ENCODE measurements around the gene POTEE.
"Not testable (repeated sequence)": the region's sequence is repeated elsewhere in the genome, so short reads cannot be mapped to it uniquely, and the experiment has no call there.

The POTEE gene

DNA sequence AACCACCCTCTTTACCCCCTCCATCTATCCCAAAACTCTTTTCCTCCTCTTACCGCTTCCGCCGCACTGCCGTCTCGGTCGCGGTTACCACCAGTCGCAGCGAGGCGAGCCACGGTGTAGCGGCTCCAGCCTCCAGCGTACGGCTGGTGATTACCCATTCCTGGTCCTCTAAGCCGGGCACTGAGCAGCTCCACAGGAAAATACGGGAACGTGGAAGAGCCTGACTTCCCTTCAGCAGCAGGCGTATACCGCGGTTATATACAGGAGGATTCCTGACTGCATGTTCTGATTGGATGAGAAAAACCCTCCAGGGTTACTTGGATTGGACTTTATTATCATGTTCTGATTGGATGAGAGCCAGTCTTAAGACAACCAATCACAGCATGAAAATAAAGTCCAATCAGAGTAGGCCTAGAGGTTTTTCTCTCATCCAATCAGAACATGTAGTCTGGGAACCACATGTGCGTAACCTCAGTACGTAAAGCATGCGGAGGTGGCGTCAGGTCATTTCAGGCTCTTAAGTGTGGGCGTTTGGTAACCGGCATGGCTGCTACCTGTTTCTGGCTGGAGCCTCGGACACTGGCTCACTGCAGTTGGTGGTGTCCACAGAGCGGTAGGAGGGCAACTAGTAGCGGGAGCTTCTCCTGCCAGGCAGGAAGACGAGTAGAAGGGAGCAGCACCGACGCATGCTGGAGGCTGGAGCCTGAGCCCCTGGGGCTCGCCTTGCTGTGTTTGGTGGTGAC is at the start of gene POTEE:
Gene POTEE (plus strand): TSS at position 507 of the 743 bp plus-strand sequence. CDS start 8,867 bp downstream, outside the sequence.
- not testable (repeated sequence) for DNase-seq (ENCODE audit: low read depth in 4 of 4, low spot score in 1 of 4)

DNA sequence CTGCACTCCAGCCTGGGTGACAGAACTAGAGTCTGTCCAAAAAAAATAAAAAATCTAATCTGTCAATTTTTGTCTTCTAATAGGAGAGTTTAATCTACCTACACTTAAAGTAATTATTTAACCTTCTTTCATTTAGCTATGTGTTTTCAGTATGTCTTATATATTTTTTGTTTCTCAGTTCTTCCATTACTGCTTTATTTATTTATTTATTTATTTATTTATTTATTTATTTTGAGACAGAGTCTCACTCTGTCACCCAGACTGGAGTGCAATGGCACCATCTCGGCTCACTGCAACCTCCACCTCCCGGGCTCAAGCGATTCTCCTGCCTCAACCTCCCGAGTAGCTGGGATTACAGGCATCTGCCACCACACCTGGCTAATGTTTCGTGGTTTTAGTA is 43.8 kb upstream of the POTEE start:
- not testable (repeated sequence) for DNase-seq (ENCODE audit: low read depth in 4 of 4, low spot score in 1 of 4)

GRCh38 chr2:131168538-131168937 is 40.8 kb upstream of the POTEE start:
- DNase-seq (ENCODE audit: low read depth in 4 of 4, low spot score in 1 of 4): no peak

DNA sequence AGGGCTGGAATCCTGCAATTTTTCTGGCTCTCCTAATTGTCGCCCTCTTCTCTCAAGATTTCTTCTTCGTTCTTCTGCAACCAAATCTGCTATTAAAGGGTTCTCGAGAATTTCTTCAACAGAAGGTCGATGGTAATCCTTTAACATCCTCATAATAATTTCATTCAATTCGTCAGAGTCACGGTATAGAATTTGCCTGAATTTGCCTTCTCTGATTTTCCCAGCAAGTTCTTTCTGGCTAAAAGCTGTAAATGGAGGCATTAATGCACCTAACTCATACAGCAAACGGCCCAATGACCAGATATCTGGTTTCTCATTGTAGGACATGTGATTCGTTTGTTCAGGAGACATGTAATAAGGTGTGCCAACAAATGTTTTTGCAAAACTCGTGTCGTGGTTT is 31.3 kb upstream of the POTEE start:
- DNase-seq (ENCODE audit: low read depth in 4 of 4, low spot score in 1 of 4): not testable (repeated sequence)

- DNase-seq (ENCODE audit: low read depth in 4 of 4, low spot score in 1 of 4): not testable (repeated sequence)
Observed at GRCh38 chr2:131178721-131179418, 30.5 kb upstream of the POTEE start.

DNA sequence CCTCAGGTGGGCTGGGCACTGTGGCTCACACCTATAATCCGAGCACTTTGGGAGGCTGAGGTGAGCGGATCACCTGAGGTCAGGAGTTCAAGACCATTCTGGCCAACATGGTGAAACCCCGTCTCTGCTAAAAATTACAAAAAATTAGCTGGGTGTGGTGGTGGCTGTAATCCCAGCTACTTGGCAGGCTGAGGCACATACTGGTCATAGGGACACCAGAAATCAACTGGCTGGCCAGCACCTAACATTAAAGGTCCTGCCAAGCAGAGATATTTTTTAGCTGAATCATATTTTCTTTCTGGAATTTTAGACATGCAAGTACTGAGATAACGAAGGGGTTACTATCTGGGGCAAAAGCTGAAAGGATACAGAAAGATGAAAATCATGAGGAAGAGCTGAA is 27.9 kb upstream of the POTEE start:
- not testable (repeated sequence) for DNase-seq (ENCODE audit: low read depth in 4 of 4, low spot score in 1 of 4)

DNA sequence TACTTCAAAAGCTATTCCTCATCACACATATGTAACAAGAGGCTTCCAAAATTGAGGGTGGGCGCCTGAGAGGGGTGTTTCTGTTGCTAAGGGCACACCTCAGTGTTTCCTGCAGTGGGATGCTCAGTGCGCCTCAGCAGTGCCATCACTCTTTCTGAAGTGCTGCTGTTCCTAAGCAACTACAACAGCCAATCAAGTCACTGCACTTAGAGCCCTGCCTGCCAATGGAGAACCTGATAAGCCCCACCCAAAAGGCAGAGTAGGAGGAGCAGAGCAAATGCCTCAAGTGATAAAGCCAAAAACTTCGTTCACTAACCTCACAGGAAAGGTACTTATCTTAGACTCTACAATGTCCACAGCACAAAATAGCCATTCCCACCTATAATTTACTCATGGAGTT is 15.9 kb upstream of the POTEE start:
- not testable (repeated sequence) for DNase-seq (ENCODE audit: low read depth in 4 of 4, low spot score in 1 of 4)

DNA sequence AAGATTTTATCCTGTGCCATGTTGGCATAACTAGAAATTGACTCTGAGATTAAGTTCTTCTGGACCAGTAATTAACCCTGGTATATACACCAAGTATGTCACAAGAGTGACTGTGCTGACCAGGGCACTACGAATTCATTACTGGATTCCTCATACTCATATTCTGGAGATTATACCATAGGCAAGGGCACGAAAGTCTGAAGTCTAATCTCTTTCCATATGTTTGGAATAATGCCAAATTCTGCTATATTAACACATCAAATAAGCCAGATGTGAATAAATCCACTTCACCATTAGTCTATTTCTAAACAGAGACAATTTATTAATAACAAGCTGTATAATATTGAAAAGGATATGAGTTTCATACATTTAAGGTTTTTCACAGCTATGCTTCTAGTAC is 13.2 kb upstream of the POTEE start:
- DNase-seq (ENCODE audit: low read depth in 4 of 4, low spot score in 1 of 4): not testable (repeated sequence)

GRCh38 chr2:131201098-131201497 is 8.2 kb upstream of the POTEE start:
- DNase-seq (ENCODE audit: low read depth in 4 of 4, low spot score in 1 of 4): no peak

- not testable (repeated sequence) for DNase-seq (ENCODE audit: low read depth in 4 of 4, low spot score in 1 of 4)
Observed at GRCh38 chr2:131207839-131208238, 1.5 kb upstream of the POTEE start.

- DNase-seq (ENCODE audit: low read depth in 4 of 4, low spot score in 1 of 4): not testable (repeated sequence)
Observed at GRCh38 chr2:131209773-131210104, 403 bp downstream of the POTEE start.

- not testable (repeated sequence) for DNase-seq (ENCODE audit: low read depth in 4 of 4, low spot score in 1 of 4)
Observed at GRCh38 chr2:131210434-131211211, 1.3 kb downstream of the POTEE start.

DNA sequence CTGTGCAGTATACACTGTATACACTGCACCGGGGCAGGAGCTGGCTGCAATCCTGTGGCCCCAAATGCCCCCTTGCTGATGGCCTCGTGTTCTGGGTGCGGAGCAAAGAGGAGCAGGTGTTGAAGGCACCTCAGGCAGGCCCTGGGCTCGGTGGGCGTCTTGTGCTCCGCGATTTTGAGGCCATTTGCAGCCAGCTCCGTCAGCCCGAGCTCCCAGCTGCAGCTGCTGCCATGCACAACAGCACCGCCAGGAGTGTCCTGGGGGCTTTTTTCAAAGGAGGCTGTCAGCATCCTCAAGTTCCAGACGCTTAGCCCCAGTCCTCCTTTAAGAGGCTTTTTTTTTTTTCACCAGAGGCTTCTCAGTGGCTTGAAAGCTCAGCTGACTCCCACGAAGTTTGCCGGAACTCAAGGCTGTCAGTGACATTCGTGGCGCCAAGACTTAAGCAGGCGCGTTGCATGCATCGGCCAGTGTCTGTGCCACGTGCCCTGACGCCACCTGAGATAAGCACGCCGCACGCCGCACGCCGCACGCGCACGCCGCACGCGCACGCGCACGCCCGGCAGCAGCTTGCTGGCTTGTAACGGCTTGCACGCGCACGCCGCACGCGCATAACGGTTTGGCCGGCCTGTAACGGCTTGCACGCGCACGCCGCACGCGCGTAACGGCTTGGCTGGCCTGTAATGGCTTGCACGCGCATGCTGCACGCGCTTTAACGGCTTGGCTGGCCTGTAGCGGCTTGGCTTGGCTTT is 8.1 kb downstream of the POTEE start:
- not testable (repeated sequence) for DNase-seq (ENCODE audit: low read depth in 4 of 4, low spot score in 1 of 4)

- not testable (repeated sequence) for DNase-seq (ENCODE audit: low read depth in 4 of 4, low spot score in 1 of 4)
Observed at GRCh38 chr2:131235543-131236449, 26.5 kb downstream of the POTEE start.

Measured in stimulated activated CD4-positive, alpha-beta T cell treated with anti-CD3 and anti-CD28 coated beads, Interleukin-1b, Interleukin-23, amount 100 ng/mL, for 24 hours (primary cell).